Measurements from ENCODE around the gene INTS2.
A peak's percentile ranks its signal among the peaks of the same experiment; 100 is the strongest.
"Not testable (repeated sequence)": the region's sequence is repeated elsewhere in the genome, so short reads cannot be mapped to it uniquely, and the experiment has no call there.

The INTS2 gene

GRCh38 chr17:61863801-61864126 is 64.0 kb downstream of the INTS2 start:
- H3K27me3 ChIP-seq (ENCODE audit: low read length): no peaks in the 10 kb centered on the region
- peaks cover 43% of the 10 kb centered on the region for H3K79me2 ChIP-seq (ENCODE audit: insufficient read depth, low read length)
- H3F3A ChIP-seq (ENCODE audit: insufficient read depth): peaks cover 17% of the 10 kb centered on the region; the same call in 1 of the 2 replicates
- no peaks in the 10 kb centered on the region for H4K20me1 ChIP-seq (ENCODE audit: low read depth, low read length)
- no peaks in the 10 kb centered on the region for H3K9me2 ChIP-seq (replicated peaks; ENCODE audit: insufficient read depth, low read length)
- peak overlapping the region; percentile 91 for H3K4me2 ChIP-seq (ENCODE audit: low read depth, low read length, poor library complexity, severe bottlenecking)
- H2AFZ ChIP-seq (ENCODE audit: low read depth, low read length, severe bottlenecking): peak overlapping the region; percentile 95
- H3K27ac ChIP-seq (ENCODE audit: low read depth, low read length): peak overlapping the region; percentile 49
- H3K9me3 ChIP-seq (ENCODE audit: insufficient read depth, low read length): no peaks in the 10 kb centered on the region
- peaks cover 30% of the 10 kb centered on the region for H3K36me3 ChIP-seq (ENCODE audit: low read length)
- H3K9ac ChIP-seq (ENCODE audit: low read length): peak overlapping the region; percentile 92
- no peak for TF ChIP-seq CTCF (IDR thresholded peaks at IDR 0.05; ENCODE audit: insufficient read depth, low read length, poor library complexity, severe bottlenecking)
- no peak for TF ChIP-seq EZH2phosphoT487 (conservative IDR thresholded peaks at IDR 0.05; ENCODE audit: low read length)
- peak overlapping the region; percentile 94 for H3K4me3 ChIP-seq (ENCODE audit: insufficient read depth, low read length, poor library complexity, severe bottlenecking)

- Histone ChIP-seq H4K20me1 (ENCODE audit: low read depth, low read length) (no peaks in the 10 kb centered on the region), H3K27ac (ENCODE audit: low read depth, low read length) (peak within 1 kb of the TSS; percentile 82), H3K9me3 (ENCODE audit: insufficient read depth, low read length) (no peaks in the 10 kb centered on the region), H3F3A (ENCODE audit: insufficient read depth) (peaks cover 16% of the 10 kb centered on the region; the same call in 1 of the 2 replicates), H2AFZ (ENCODE audit: low read depth, low read length, severe bottlenecking) (peak within 1 kb of the TSS; percentile 95), H3K9ac (ENCODE audit: low read length) (peak within 1 kb of the TSS; percentile 92), H3K9me2 (replicated peaks; ENCODE audit: insufficient read depth, low read length) (no peaks in the 10 kb centered on the region), H3K36me3 (ENCODE audit: low read length) (peaks cover 27% of the 10 kb centered on the region), H3K4me3 (ENCODE audit: insufficient read depth, low read length, poor library complexity, severe bottlenecking) (peak within 1 kb of the TSS; percentile 94), H3K4me2 (ENCODE audit: low read depth, low read length, poor library complexity, severe bottlenecking) (peak within 1 kb of the TSS; percentile 91), H3K79me2 (ENCODE audit: insufficient read depth, low read length) (peaks cover 45% of the 10 kb centered on the region), H3K27me3 (ENCODE audit: low read length) (no peaks in the 10 kb centered on the region)
- TF ChIP-seq EZH2phosphoT487 (conservative IDR thresholded peaks at IDR 0.05; ENCODE audit: low read length) (no peak), CTCF (IDR thresholded peaks at IDR 0.05; ENCODE audit: insufficient read depth, low read length, poor library complexity, severe bottlenecking) (no peak)
Measured at GRCh38 chr17:61862975-61863800, 64.6 kb downstream of the INTS2 start, which contains the start of gene BRIP1. Gene BRIP1 (minus strand): TSS chr17:61863528. CDS start chr17:61861539, 1,989 bp downstream.

GRCh38 chr17:61862105-61862574 is 65.6 kb downstream of the INTS2 start:
- Histone ChIP-seq H2AFZ (ENCODE audit: low read depth, low read length, severe bottlenecking) (no peak overlapping the region), H3K4me3 (ENCODE audit: insufficient read depth, low read length, poor library complexity, severe bottlenecking) (peak overlapping the region; percentile 94), H3K9me2 (replicated peaks; ENCODE audit: insufficient read depth, low read length) (no peaks in the 10 kb centered on the region), H3K27ac (ENCODE audit: low read depth, low read length) (peak overlapping the region; percentile 82), H4K20me1 (ENCODE audit: low read depth, low read length) (no peaks in the 10 kb centered on the region), H3K27me3 (ENCODE audit: low read length) (no peaks in the 10 kb centered on the region), H3K4me2 (ENCODE audit: low read depth, low read length, poor library complexity, severe bottlenecking) (peak overlapping the region; percentile 91), H3K36me3 (ENCODE audit: low read length) (peaks cover 29% of the 10 kb centered on the region), H3F3A (ENCODE audit: insufficient read depth) (peaks cover 12% of the 10 kb centered on the region; the same call in 1 of the 2 replicates), H3K9me3 (ENCODE audit: insufficient read depth, low read length) (no peaks in the 10 kb centered on the region), H3K79me2 (ENCODE audit: insufficient read depth, low read length) (peaks cover 45% of the 10 kb centered on the region), H3K9ac (ENCODE audit: low read length) (peak overlapping the region; percentile 92)
- TF ChIP-seq EZH2phosphoT487 (conservative IDR thresholded peaks at IDR 0.05; ENCODE audit: low read length) (no peak), CTCF (IDR thresholded peaks at IDR 0.05; ENCODE audit: insufficient read depth, low read length, poor library complexity, severe bottlenecking) (no peak)

- H3K27ac ChIP-seq (ENCODE audit: low read depth, low read length); H3K9me2 ChIP-seq (replicated peaks; ENCODE audit: insufficient read depth, low read length); H2AFZ ChIP-seq (ENCODE audit: low read depth, low read length, severe bottlenecking); H4K20me1 ChIP-seq (ENCODE audit: low read depth, low read length); H3K9me3 ChIP-seq (ENCODE audit: insufficient read depth, low read length); H3K27me3 ChIP-seq (ENCODE audit: low read length); H3K4me3 ChIP-seq (ENCODE audit: insufficient read depth, low read length, poor library complexity, severe bottlenecking); H3K9ac ChIP-seq (ENCODE audit: low read length): not testable (repeated sequence)
- H3F3A ChIP-seq (ENCODE audit: insufficient read depth): peaks cover 10% of the 10 kb centered on the region; the same call in 1 of the 2 replicates
- peaks cover 38% of the 10 kb centered on the region for H3K36me3 ChIP-seq (ENCODE audit: low read length)
- peak overlapping the region; percentile 91 for H3K4me2 ChIP-seq (ENCODE audit: low read depth, low read length, poor library complexity, severe bottlenecking)
- H3K79me2 ChIP-seq (ENCODE audit: insufficient read depth, low read length): peaks cover 53% of the 10 kb centered on the region
Measured at GRCh38 chr17:61860397-61860796, 67.4 kb downstream of the INTS2 start.
